SH-SY5Y (cell line): ENCODE measurements around the gene CFAP45.

Experiments
- GATA2 ChIP-seq: IDR thresholded peaks from 2 replicates; pipeline ENCODE4 v1.6.1; 2011; ENCODE audit warnings: mild to moderate bottlenecking, low read depth, low read length
- GATA3 ChIP-seq: IDR thresholded peaks from 2 replicates; pipeline ENCODE4 v1.6.1; 2011; ENCODE audit warnings: low read depth, mild to moderate bottlenecking, low read length, moderate library complexity

DNA sequence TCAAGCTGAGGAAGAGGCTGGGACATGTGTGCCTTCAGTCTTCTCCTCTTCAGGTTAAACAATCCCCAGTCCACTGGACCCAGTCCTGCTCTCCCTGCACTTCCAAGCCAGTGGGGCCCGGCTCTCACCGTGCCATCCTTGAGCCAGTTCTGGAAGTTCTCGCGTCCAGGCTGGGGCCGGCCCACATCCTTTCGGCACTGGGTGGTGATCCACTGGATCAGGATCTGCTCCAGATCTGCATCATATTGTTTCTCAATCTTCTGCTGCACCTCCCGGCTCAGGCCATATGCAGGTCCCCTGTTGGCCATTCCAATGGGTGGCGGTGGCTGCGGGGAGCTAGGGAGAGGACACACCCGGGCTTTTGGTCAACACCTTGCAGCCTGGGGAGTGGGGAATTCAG lies 20.2 kb upstream of the CFAP45 start:
- TF ChIP-seq GATA2: no peak
- no peak for TF ChIP-seq GATA3
